HepG2 (cell line): Measurements from ENCODE around the gene PLPPR2. TPM values are rescaled to one million over a fixed set of nuclear protein-coding genes. Genes with fewer than 3 reads are reported as not detected.

Experiments used
- ATAC-seq: fragments of 200-7000 bp; cut with Tn5 transposase; 3 replicates; pipeline ENCODE4 v1.9.1; 2020; ENCODE audit warnings: mild to moderate bottlenecking, moderate library complexity
- BruUV-seq: library from RNA; stranded (reverse); fragments of 400-500 nt; replicated peaks from 2 replicates; lab custom pipeline; 2021; lab: Mats Ljungman, UMichigan
- CTCF ChIA-PET: fragments of 300-600 bp; formaldehyde crosslinking; extraction: SDS; loops from one replicate; lab custom pipeline; 2021; ENCODE audit warnings: low total read pairs, inconsistent platforms, low intra/inter-chr PET ratio; lab: Yijun Ruan, JAX
- POLR2A ChIA-PET: fragments of 350-600 bp; sonication (Branson Sonifier 250); formaldehyde crosslinking; loops from one replicate; lab custom pipeline; 2020; ENCODE audit warnings: antibody characterized with exemption, inconsistent platforms; lab: Yijun Ruan, JAX
- DNase-seq: peaks from one replicate; pipeline ENCODE4 v3.0.0-alpha.2; 2015; ENCODE audit warnings: low spot score
- FAIRE-seq: peaks from 3 replicates; lab custom pipeline; 2011; peaks lifted over from hg19 to GRCh38; lab: Jason Lieb, UNC
- H2AFZ ChIP-seq: one replicate; pipeline ENCODE4 v1.6.1; 2011; ENCODE audit warnings: low read length, inconsistent platforms
- H3K27ac ChIP-seq: fragments of 300-600 bp; 3 replicates; pipeline ENCODE4 v1.8.0; 2011; ENCODE audit warnings: mixed run types, mild to moderate bottlenecking, mixed read lengths, low read length, inconsistent platforms; ENCODE audit not compliant: insufficient read depth; ENCODE audit errors: extremely low read length
- H3K27me3 ChIP-seq, 2 experiments: fragments of 200-600 bp in 1 of 2; 2 replicates in 1 of 2; 3 replicates in 1 of 2; pipeline versions ENCODE4 v1.6.0 to v1.8.0; 2011; ENCODE audit warnings: low read length in 2 of 2, mild to moderate bottlenecking in 2 of 2, moderate library complexity in 2 of 2, inconsistent platforms in 1 of 2; ENCODE audit not compliant: insufficient read depth in 2 of 2, control insufficient read depth in 1 of 2
- H3K36me3 ChIP-seq, 2 experiments: fragments of 200-600 bp in 1 of 2; replicated peaks in 1 of 2; 2 replicates in 1 of 2; 3 replicates in 1 of 2; pipeline versions ENCODE4 v1.5.1 to v1.8.0; 2011; ENCODE audit warnings: low read length in 2 of 2, inconsistent platforms in 1 of 2; ENCODE audit not compliant: insufficient read depth in 2 of 2, control insufficient read depth in 1 of 2
- H3K4me1 ChIP-seq: 2 replicates; pipeline ENCODE4 v1.5.1; 2012; ENCODE audit warnings: low read length, inconsistent platforms; ENCODE audit not compliant: insufficient read depth
- H3K4me2 ChIP-seq: 2 replicates; pipeline ENCODE4 v1.6.0; 2011; ENCODE audit warnings: low read depth, low read length, inconsistent platforms
- H3K4me3 ChIP-seq, 3 experiments: fragments of 200-600 bp in 1 of 3; sonication (generic), shearing (Covaris generic) in 1 of 3; replicated peaks in 1 of 3; 2 replicates each; pipeline ENCODE4 v1.5.1; 2011 to 2016; ENCODE audit warnings: low read length in 3 of 3, inconsistent platforms in 2 of 3, low read depth in 2 of 3, mild to moderate bottlenecking in 2 of 3, control low read depth in 1 of 3, mixed read lengths in 1 of 3; ENCODE audit not compliant: insufficient read depth in 1 of 3
- H3K79me2 ChIP-seq: one replicate; pipeline ENCODE4 v1.6.1; 2011; ENCODE audit warnings: low read length, inconsistent platforms; ENCODE audit not compliant: insufficient read depth
- H3K9ac ChIP-seq: 2 replicates; pipeline ENCODE4 v1.6.0; 2011; ENCODE audit warnings: mild to moderate bottlenecking, low read depth, low read length, inconsistent platforms; ENCODE audit not compliant: insufficient read depth
- H3K9me3 ChIP-seq: 2 replicates; pipeline ENCODE4 v1.5.1; 2012; ENCODE audit warnings: mild to moderate bottlenecking, low read length
- H4K20me1 ChIP-seq: 2 replicates; pipeline ENCODE4 v1.6.0; 2011; ENCODE audit warnings: inconsistent platforms, mild to moderate bottlenecking, low read length, moderate library complexity; ENCODE audit not compliant: insufficient read depth
- CEBPG ChIP-seq: IDR thresholded peaks from 2 replicates; pipeline ENCODE4 v1.6.1; 2016
- MTF2 ChIP-seq: sonication (generic); formaldehyde crosslinking; IDR thresholded peaks from 2 replicates; pipeline ENCODE4 v1.5.0; 2020; ENCODE audit warnings: missing genetic modification reagents, borderline replicate concordance
- RXRA ChIP-seq: sonication (generic); formaldehyde crosslinking; IDR thresholded peaks from 2 replicates; pipeline ENCODE4 v1.5.1; 2020; ENCODE audit warnings: missing genetic modification reagents
- SRSF1 ChIP-seq: fragments of 200-400 bp; formaldehyde crosslinking; optimal IDR thresholded peaks from 2 replicates; pipeline ENCODE3; 2017; ENCODE audit warnings: mild to moderate bottlenecking, low read depth, low read length, moderate library complexity
- ZBTB42 ChIP-seq: sonication (generic); formaldehyde crosslinking; IDR thresholded peaks from 2 replicates; pipeline ENCODE4 v1.5.0; 2020; ENCODE audit warnings: mild to moderate bottlenecking, missing genetic modification reagents
- ZNF121 ChIP-seq: sonication (generic); formaldehyde crosslinking; IDR thresholded peaks from 2 replicates; pipeline ENCODE4 v1.5.0; 2020; ENCODE audit warnings: mild to moderate bottlenecking, missing genetic modification reagents
- ZNF142 ChIP-seq: sonication (generic); formaldehyde crosslinking; IDR thresholded peaks from 2 replicates; pipeline ENCODE4 v1.4.0; 2020; ENCODE audit warnings: missing genetic modification reagents
- ZNF207 ChIP-seq: fragments of 450-650 bp; IDR thresholded peaks from 2 replicates; pipeline ENCODE4 v1.6.1; 2016; ENCODE audit warnings: antibody characterized with exemption, borderline replicate concordance
- ZNF430 ChIP-seq: sonication (generic); formaldehyde crosslinking; IDR thresholded peaks from 2 replicates; pipeline ENCODE4 v1.9.0; 2021; ENCODE audit warnings: mild to moderate bottlenecking, missing genetic modification reagents
- ZNF724P ChIP-seq: sonication (generic); formaldehyde crosslinking; IDR thresholded peaks from 2 replicates; pipeline ENCODE4 v1.8.0; 2022; ENCODE audit warnings: missing genetic modification reagents, borderline replicate concordance
- WGBS: methylation state at CpG from one replicate; pipeline ENCODE4 v1.1.6; 2017; ENCODE audit warnings: low lambda C conversion rate; 5-methylcytosine and 5-hydroxymethylcytosine counted together
- in situ Hi-C: cut with HindIII; loops from 2 replicates; pipeline ENCODE4 v1.10.0; 2017; ENCODE audit warnings: low pct_unique_long_range_greater_than_20kb; ENCODE audit not compliant: extremely low pct_ligation_motif_present
- intact Hi-C: fragments of 100-400 bp; cut with micrococcal nuclease; formaldehyde crosslinking; loops from one replicate; pipeline ENCODE4 v1.10.0; 2022; ENCODE audit not compliant: unreplicated experiment
- polyA plus RNA-seq, 8 experiments: library from polyadenylated mRNA; depleted of rRNA in 3 of 8; stranded (reverse) in 7 of 8; unstranded in 1 of 8; fragments of >200 nt; fragmentation: Illumina TruSeq in 4 of 8; extraction: Trizol in 4 of 8; gene quantifications; 2 replicates each; pipeline versions ENCODE4 v1.2.1 to v1.2.3, GENCODE V29; 2011 to 2016; ENCODE audit warnings: low read depth in 4 of 8, missing spikeins in 1 of 8, mixed read lengths in 1 of 8; ENCODE audit not compliant: insufficient read depth in 1 of 8
- total RNA-seq, 5 experiments: library from RNA; depleted of rRNA; stranded (reverse); fragments of >200 nt; fragmentation: Illumina TruSeq; extraction: Trizol; gene quantifications; 2 replicates each; pipeline ENCODE4 v1.2.3, GENCODE V29; 2016; ENCODE audit warnings: low read depth in 1 of 5

Gene PLPPR2
- total and polyA plus RNA-seq, 2 of the 13 experiments (the other 11 are each of a cell fraction or from before 2014, with no cell fraction given): 1.5 to 2.1 TPM

GRCh38 chr19:11383706-11384048, 28.4 kb downstream of the PLPPR2 start (continued):
- no peak for TF ChIP-seq ZNF142
- no peak for TF ChIP-seq ZNF724P
- no peak for TF ChIP-seq RXRA (CRISPR knock-in tag)
- TF ChIP-seq SRSF1: no peak
- no peak for TF ChIP-seq ZNF207

DNA sequence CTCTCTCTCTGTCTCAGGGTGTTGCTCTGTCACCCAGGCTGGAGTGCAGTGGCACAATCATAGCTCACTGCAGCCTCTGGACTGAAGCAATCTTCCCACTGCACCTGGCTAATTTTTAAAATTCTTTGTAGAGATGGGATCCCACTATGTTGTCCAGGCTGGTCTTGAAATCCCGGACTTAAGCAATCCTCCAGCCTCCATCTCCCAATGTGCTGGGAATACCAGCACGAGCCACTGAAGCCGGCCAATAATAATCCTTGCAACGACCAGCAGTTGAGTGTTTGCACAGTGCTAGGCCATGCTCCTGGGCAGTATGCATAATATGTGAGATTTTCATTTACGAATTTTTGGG, 29.5 kb downstream of the PLPPR2 start:
- ChIA-PET POLR2A (interaction anchor here (0.6 to 2.6 kb wide), 6 partner anchors 10 to 383 kb away, joined by 3 to 51 read pairs (median 6); partner anchors contain the start of genes ODAD3, PRKCSH, RGL3 and SWSAP1), CTCF (no interaction called here)
- ATAC-seq (no peak), FAIRE-seq (no peak), DNase-seq (no peak)
- no TSS peak for BruUV-seq
- H2AFZ ChIP-seq: no peak overlapping the region
- peak overlapping the region; percentile 91 for H3K4me2 ChIP-seq
- no peaks in the 10 kb centered on the region for H3K79me2 ChIP-seq
- no peak overlapping the region; a peak in 1 of 6 replicates for H3K4me3 ChIP-seq
- H4K20me1 ChIP-seq: no peaks in the 10 kb centered on the region
- no peaks in the 10 kb centered on the region for H3K9me3 ChIP-seq
- 22% methylated on average over 5 of the region's 5 CpGs for WGBS
- TF ChIP-seq MTF2 (CRISPR knock-in tag) (0 out of 2 replicates have a peak, but pooled peaks have one; percentile 1), ZNF430 (CRISPR knock-in tag) (no peak), ZBTB42 (CRISPR knock-in tag) (no peak), ZNF121 (CRISPR knock-in tag) (peak; percentile 89), CEBPG (CRISPR knock-in tag) (0 out of 2 replicates have a peak, but pooled peaks have one; percentile 5)
- in situ Hi-C loops (loop anchor here (5.0 kb wide), 2 partner anchors 38 to 98 kb away; partner anchors contain the start of gene ELAVL3), intact Hi-C loops (loop anchor here (5.0 kb wide), 1 partner anchor 38 kb away; no protein-coding TSS in a partner anchor)
- no peak overlapping the region for H3K9ac ChIP-seq
- H3K27ac ChIP-seq: no peak overlapping the region
- no peaks in the 10 kb centered on the region for H3K36me3 ChIP-seq
- peaks cover 44% of the 10 kb centered on the region for H3K4me1 ChIP-seq
- H3K27me3 ChIP-seq: no peaks in the 10 kb centered on the region
